ENCODE data around the gene PRKAG2. TPM values are rescaled to one million over a fixed set of nuclear protein-coding genes. Genes with fewer than 3 reads are reported as not detected.
"Not testable (repeated sequence)": the region's sequence is repeated elsewhere in the genome, so short reads cannot be mapped to it uniquely, and the experiment has no call there.

The PRKAG2 gene
- total RNA-seq, 1 donor from 2014 or later = 17.9 TPM

DNA sequence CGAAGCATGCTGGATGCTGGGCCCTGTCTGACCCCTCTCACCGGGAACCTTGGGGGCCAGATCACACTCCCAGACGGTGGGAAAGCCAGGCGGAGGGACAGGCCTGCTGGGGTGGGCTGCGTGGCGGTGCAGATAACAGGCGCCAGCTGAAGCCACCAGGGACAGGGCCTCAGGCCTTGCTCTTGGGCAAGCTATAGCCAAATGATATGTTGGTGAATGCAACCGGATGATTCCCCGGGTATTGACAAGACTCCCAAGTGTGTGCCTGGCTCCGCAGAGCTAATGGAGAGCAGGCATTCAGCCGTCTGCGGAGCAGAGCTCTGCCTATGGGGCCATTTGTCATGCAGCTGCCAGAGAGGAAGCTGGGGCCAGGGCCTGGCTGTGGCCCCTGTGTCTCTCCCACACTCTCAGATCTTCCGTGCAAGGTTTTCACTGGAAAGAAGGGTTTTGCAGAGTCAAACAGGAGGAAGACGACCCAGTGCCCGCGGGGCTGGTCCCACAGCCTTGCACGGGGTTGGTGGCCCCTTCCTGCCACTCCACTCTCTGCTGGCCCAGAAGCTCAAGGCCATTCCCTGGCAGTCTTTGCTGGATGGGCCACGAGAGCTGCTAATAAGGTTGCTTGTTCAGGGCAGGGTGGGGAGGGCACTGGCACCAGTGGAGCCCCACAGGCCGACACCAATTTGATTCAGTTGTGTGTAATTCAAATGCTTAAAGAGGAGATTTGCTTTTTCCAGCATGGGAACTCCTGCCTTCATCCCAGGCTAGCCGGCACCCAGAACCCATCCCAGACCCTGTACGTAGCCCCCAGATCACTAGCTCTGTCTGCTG is 91.8 kb downstream of the PRKAG2 start:
- TF ChIP-seq, protein P1, sequence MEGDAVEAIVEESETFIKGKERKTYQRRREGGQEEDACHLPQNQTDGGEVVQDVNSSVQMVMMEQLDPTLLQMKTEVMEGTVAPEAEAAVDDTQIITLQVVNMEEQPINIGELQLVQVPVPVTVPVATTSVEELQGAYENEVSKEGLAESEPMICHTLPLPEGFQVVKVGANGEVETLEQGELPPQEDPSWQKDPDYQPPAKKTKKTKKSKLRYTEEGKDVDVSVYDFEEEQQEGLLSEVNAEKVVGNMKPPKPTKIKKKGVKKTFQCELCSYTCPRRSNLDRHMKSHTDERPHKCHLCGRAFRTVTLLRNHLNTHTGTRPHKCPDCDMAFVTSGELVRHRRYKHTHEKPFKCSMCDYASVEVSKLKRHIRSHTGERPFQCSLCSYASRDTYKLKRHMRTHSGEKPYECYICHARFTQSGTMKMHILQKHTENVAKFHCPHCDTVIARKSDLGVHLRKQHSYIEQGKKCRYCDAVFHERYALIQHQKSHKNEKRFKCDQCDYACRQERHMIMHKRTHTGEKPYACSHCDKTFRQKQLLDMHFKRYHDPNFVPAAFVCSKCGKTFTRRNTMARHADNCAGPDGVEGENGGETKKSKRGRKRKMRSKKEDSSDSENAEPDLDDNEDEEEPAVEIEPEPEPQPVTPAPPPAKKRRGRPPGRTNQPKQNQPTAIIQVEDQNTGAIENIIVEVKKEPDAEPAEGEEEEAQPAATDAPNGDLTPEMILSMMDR (conservative IDR thresholded peaks at IDR 0.05) = no peak
- Mint-ChIP-seq H3K27ac (no peak overlapping the region), H3K36me3 (no peaks in the 10 kb centered on the region), H3K4me1 (ENCODE audit: unreplicated experiment) (peaks cover 4% of the 10 kb centered on the region), H3K9me3 (no peaks in the 10 kb centered on the region), H3K4me3 (no peak overlapping the region), H3K27me3 (peaks cover 19% of the 10 kb centered on the region)
- no peak for DNase-seq (ENCODE audit: extremely low spot score, unreplicated experiment)

DNA sequence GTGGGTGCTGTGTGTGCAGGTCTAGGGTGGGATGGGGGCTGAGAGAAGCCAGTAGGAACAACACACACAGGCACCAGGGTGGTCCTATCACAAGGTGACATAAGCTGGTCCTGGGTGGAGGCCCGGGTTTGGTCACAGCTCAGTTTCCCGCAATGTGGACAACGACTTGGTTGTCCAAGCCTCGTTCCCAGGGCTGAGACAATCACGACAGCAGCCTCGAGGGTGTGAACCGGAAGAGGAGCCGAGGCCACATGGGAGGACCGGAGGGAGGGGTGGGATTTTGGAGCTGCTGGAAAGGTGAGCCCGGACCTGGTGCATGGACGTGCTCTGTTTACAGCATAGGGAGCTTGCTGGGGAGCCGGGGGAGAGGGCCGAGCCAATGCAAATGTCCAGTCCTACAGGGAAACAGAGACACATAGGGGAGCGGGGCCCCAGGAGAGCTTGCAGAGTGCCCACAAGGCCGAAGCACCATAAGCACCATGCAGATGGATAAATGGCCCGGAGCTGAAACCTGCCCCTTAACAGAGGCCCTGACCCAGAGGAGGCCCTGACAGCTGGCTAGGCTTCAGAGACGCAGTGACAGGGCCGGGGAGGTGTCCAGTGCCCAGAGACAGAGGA is 92.8 kb downstream of the PRKAG2 start:
- Mint-ChIP-seq H3K4me1 (ENCODE audit: unreplicated experiment) (peaks cover 8% of the 10 kb centered on the region), H3K27ac (no peak overlapping the region), H3K4me3 (no peak overlapping the region), H3K36me3 (no peaks in the 10 kb centered on the region), H3K9me3 (no peaks in the 10 kb centered on the region), H3K27me3 (peaks cover 23% of the 10 kb centered on the region)
- DNase-seq (ENCODE audit: extremely low spot score, unreplicated experiment) = no peak
- TF ChIP-seq, protein P1 (conservative IDR thresholded peaks at IDR 0.05) = no peak

DNA sequence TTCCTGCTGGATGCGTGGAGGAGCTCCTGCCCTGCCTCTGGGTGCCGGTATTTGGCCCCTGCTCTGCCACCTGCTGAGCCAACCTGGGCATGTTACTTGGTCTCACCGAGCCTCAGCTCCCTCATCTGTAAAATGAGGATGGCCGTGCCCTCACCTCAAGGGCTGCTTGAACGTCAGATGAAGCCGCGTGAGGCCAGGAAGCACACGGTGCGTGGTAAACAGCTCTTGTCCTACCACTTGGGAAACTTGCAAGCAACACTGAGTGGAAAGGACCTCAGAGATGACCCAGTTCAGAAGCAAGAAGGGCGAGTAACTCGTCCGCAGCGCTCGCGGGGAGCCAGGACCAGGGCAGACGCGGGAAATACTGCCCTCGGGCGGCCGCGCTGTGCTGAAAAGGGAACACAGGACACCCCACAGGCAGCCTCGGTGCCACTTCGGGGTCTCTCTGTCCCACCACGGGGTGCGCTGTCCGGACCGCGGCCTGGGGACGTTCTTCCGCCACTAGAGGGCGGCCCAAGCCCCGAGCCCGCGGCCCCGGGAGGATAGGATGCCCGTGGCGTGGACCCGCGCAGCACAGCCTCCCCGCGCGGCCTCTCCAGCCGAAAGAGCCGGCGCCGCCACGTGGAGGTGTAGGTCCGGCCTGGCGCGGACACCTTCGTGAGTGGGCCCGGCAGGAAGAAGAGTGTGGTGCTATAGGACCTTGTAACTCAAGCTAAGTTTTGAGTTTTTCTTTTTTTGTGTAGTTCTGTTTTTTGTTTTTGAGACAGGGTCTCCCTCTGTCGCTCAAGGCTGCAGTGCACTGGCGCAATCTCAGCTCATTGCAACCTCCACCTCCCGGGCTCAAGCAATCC is 94.1 kb downstream of the PRKAG2 start:
- peak overlapping the region; percentile 74 for H3K4me3 Mint-ChIP-seq
- no peaks in the 10 kb centered on the region for H3K9me3 Mint-ChIP-seq
- peaks cover 19% of the 10 kb centered on the region for H3K27me3 Mint-ChIP-seq
- H3K27ac Mint-ChIP-seq = no peak overlapping the region
- DNase-seq (ENCODE audit: extremely low spot score, unreplicated experiment) = peak; percentile 85
- TF ChIP-seq, protein P1 (conservative IDR thresholded peaks at IDR 0.05) = peak; percentile 99
- H3K36me3 Mint-ChIP-seq = no peaks in the 10 kb centered on the region
- H3K4me1 Mint-ChIP-seq (ENCODE audit: unreplicated experiment) = peaks cover 8% of the 10 kb centered on the region

GRCh38 chr7:151782256-151782597 is 94.7 kb downstream of the PRKAG2 start:
- peaks cover 16% of the 10 kb centered on the region for H3K27me3 Mint-ChIP-seq
- H3K36me3 Mint-ChIP-seq; H3K4me1 Mint-ChIP-seq (ENCODE audit: unreplicated experiment): not testable (repeated sequence)

DNA sequence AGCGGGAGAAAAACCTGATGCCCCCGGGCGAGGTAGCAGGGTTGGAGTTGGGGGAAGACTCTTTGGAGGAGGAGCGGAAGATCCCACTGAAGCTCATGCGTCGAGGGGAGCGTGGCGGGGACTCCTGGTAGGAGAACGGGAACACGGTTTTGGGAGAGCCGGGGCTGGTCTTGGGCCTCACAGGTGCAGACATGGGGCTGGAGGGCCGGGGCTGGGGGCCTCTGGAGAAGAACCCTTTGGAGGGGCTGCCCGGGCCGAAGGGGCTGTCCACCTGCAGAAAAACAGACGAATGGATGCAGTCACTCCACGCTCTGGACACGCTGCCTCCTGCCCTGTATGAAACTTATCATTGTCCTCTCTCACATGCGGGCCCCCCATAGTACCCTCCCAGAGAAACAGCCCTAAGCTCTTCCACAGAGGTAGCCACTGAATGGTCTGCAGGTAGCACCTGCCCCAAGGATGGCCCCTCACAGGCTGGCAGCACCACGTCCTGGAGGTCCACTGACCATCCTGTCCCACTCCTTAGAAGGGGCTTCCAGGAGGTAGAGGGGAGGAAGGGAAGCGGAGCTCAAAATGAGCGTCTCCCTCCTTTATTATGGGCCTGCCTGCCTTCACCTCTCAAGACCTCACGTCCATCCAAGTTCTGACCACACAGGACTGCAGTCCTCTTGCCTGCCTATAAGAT is 95.6 kb downstream of the PRKAG2 start:
- no peaks in the 10 kb centered on the region for H3K9me3 Mint-ChIP-seq
- H3K27me3 Mint-ChIP-seq = peaks cover 13% of the 10 kb centered on the region
- no peaks in the 10 kb centered on the region for H3K36me3 Mint-ChIP-seq
- TF ChIP-seq, protein P1 (conservative IDR thresholded peaks at IDR 0.05) = no peak
- no peak for DNase-seq (ENCODE audit: extremely low spot score, unreplicated experiment)
- H3K4me1 Mint-ChIP-seq (ENCODE audit: unreplicated experiment) = peaks cover 8% of the 10 kb centered on the region
- H3K27ac Mint-ChIP-seq = peak overlapping the region; percentile 43
- H3K4me3 Mint-ChIP-seq = no peak overlapping the region

More at GRCh38 chr7:151782256-151782597, 94.7 kb downstream of the PRKAG2 start:
- H3K9me3 Mint-ChIP-seq; DNase-seq (ENCODE audit: extremely low spot score, unreplicated experiment); H3K27ac Mint-ChIP-seq; H3K4me3 Mint-ChIP-seq: not testable (repeated sequence)

Measured in type B pancreatic cell (in vitro differentiated cells).